ENCODE results near the gene NEU1.
A peak's percentile ranks its signal among the peaks of the same experiment; 100 is the strongest.
"Not testable (repeated sequence)": the region's sequence is repeated elsewhere in the genome, so short reads cannot be mapped to it uniquely, and the experiment has no call there.

NEU1 gene

GRCh38 chr6:31838968-31839367 lies 23.7 kb downstream of the NEU1 start:
- no peak for DNase-seq (ENCODE audit: low read depth in 2 of 2)

GRCh38 chr6:31838114-31838553 lies 24.5 kb downstream of the NEU1 start:
- DNase-seq (ENCODE audit: low read depth in 2 of 2) = not testable (repeated sequence)

- no peak for DNase-seq (ENCODE audit: low read depth in 2 of 2)
Observed at GRCh38 chr6:31837369-31838113, 25.1 kb downstream of the NEU1 start.

- DNase-seq (ENCODE audit: low read depth in 2 of 2) = no peak
Observed at GRCh38 chr6:31836474-31837368, 25.9 kb downstream of the NEU1 start.

GRCh38 chr6:31836047-31836473 lies 26.6 kb downstream of the NEU1 start:
- DNase-seq (ENCODE audit: low read depth in 2 of 2) = no peak

GRCh38 chr6:31834367-31835250 lies 28.0 kb downstream of the NEU1 start:
- DNase-seq (ENCODE audit: low read depth in 2 of 2) = peak; percentile 70 to 72

- no peak for DNase-seq (ENCODE audit: low read depth in 2 of 2)
Observed at GRCh38 chr6:31831350-31832215, 31.0 kb downstream of the NEU1 start.

- no peak for DNase-seq (ENCODE audit: low read depth in 2 of 2)
Observed at GRCh38 chr6:31830886-31831335, 31.7 kb downstream of the NEU1 start.

GRCh38 chr6:31829633-31830283 lies 32.9 kb downstream of the NEU1 start:
- DNase-seq (ENCODE audit: low read depth in 2 of 2) = no peak

- DNase-seq (ENCODE audit: low read depth in 2 of 2) = peak; percentile 82 to 88
Observed at GRCh38 chr6:31827286-31828079, 35.1 kb downstream of the NEU1 start, which contains the start of gene HSPA1B. Gene HSPA1B, plus strand, starts transcription at chr6:31827738. Its CDS starts 213 bp downstream, at chr6:31827951.

GRCh38 chr6:31826793-31827285 lies 35.8 kb downstream of the NEU1 start:
- DNase-seq (ENCODE audit: low read depth in 2 of 2) = no peak

GRCh38 chr6:31825553-31825952 lies 37.1 kb downstream of the NEU1 start:
- DNase-seq (ENCODE audit: low read depth in 2 of 2) = no peak

- DNase-seq (ENCODE audit: low read depth in 2 of 2) = not testable (repeated sequence)
Observed at GRCh38 chr6:31823592-31824196, 38.9 kb downstream of the NEU1 start.

GRCh38 chr6:31822036-31822821 lies 40.4 kb downstream of the NEU1 start:
- DNase-seq (ENCODE audit: low read depth in 2 of 2) = peak; percentile 43 to 45

- peak; percentile 65 to 71 for DNase-seq (ENCODE audit: low read depth in 2 of 2)
Observed at GRCh38 chr6:31821301-31822035, 41.2 kb downstream of the NEU1 start.

- DNase-seq (ENCODE audit: low read depth in 2 of 2) = not testable (repeated sequence)
Observed at GRCh38 chr6:31820399-31820798, 42.2 kb downstream of the NEU1 start.

GRCh38 chr6:31819871-31820299 lies 42.7 kb downstream of the NEU1 start:
- no peak for DNase-seq (ENCODE audit: low read depth in 2 of 2)
